GM12891 (cell line): ENCODE measurements around the gene TCAIM.

Source experiments
- PAX5 ChIP-seq: IDR thresholded peaks from 2 replicates; pipeline ENCODE4 v1.6.1; 2011; ENCODE audit warnings: low read length, moderate library complexity, mild to moderate bottlenecking; ENCODE audit not compliant: insufficient read depth, severe bottlenecking
- POLR2A ChIP-seq: IDR thresholded peaks from 2 replicates; pipeline ENCODE4 v1.6.1; 2011; ENCODE audit warnings: low read depth, low read length, control low read depth
- POLR2AphosphoS5 ChIP-seq: IDR thresholded peaks from 2 replicates; pipeline ENCODE4 v1.6.1; 2011; ENCODE audit warnings: low read depth, low read length, control low read depth
- TAF1 ChIP-seq: IDR thresholded peaks from 2 replicates; pipeline ENCODE4 v1.6.1; 2011; ENCODE audit warnings: low read depth, low read length, control low read depth

DNA sequence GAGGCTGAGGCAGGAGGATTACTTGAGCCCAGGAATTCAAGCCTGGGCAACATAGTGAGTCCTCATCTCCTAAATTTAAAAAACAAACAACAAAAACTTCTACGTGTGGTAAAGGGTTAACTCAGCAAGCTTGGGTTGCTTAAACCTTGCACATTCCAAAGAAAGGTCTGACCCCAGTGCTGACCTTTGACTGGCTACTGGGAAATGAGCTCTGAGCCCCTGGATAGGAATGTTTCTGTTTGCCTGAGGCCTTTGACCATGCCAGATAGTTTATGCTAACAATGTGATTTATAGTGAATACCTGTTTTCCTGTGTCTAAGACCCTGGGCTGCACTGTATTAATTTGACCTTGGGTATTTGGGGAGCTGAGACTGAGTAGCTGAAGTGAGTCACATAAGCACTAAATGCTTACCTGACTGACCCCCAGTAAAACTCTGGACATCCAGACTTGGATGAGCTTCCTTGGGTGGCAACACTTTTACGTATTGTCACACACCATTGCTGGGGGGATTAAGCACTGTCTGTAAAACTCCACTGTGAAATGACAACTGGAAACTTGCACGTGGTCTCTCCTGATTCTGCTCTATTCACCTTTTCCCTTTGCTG lies 20.7 kb downstream of the TCAIM start:
- TF ChIP-seq POLR2A (no peak), TAF1 (no peak), POLR2AphosphoS5 (no peak), PAX5 (no peak)
